Diencephalon (tissue), 1 donor: ENCODE data around the gene WDR13. TPM values are rescaled to one million over a fixed set of nuclear protein-coding genes. Genes with fewer than 3 reads are reported as not detected.

Experiments
- small RNA-seq: library from RNA; depleted of rRNA; stranded (forward); fragments of <200 nt; gene quantifications from one replicate; pipeline ENCODE3, GENCODE V24; 2014
- total RNA-seq: library from RNA; depleted of rRNA; stranded (reverse); fragments of >200 nt; gene quantifications from one replicate; pipeline ENCODE4 v1.2.3, GENCODE V29; 2014

Gene WDR13
- total RNA-seq = 57.0 TPM

DNA sequence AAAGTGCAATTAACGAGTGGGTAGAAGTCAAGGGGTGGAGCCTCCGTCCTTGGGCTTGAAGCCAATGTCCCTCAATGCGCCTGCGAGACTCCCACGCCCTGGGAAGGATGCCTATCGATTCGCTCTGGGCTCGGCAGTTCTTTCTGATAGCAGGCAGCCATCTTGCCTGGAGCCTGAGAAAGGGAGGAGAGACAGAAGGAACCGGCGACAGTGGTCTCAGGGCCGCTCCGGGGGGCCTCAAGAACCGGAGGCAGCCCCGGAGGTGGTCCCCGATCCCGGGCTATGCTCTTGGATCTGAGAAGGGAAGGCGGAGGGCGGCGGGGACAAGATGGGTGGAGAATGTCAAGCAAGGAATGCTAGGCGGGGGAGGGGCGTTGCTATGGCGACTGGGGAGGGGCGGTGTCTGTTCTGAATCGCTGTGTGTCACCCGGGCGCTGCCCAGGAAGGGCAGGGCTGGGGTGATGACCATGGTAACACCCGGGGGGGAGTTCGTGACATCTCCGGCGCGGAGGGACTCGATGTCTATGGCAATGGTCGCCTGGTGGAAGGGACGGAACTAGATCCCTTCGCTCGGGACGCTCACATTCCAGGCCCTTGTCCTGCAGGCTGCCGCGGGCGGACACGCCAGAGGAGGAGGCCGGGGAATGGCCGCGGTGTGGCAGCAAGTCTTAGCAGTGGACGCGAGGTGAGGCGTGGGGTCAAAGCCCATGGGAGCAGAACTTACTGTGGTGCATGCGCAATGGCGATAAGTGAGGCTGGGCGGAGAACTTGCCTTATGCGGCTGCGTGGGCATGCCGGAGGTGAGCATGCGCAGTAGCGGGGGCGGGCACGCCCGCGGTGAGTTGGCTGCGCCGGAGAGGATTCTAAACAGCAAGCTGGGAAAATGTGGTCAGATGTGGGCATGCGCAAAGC is at the start of gene WDR13:
WDR13 (plus strand) TSS at position 140 of the 912 bp plus-strand sequence; CDS start at position 645, 505 bp downstream.

DNA sequence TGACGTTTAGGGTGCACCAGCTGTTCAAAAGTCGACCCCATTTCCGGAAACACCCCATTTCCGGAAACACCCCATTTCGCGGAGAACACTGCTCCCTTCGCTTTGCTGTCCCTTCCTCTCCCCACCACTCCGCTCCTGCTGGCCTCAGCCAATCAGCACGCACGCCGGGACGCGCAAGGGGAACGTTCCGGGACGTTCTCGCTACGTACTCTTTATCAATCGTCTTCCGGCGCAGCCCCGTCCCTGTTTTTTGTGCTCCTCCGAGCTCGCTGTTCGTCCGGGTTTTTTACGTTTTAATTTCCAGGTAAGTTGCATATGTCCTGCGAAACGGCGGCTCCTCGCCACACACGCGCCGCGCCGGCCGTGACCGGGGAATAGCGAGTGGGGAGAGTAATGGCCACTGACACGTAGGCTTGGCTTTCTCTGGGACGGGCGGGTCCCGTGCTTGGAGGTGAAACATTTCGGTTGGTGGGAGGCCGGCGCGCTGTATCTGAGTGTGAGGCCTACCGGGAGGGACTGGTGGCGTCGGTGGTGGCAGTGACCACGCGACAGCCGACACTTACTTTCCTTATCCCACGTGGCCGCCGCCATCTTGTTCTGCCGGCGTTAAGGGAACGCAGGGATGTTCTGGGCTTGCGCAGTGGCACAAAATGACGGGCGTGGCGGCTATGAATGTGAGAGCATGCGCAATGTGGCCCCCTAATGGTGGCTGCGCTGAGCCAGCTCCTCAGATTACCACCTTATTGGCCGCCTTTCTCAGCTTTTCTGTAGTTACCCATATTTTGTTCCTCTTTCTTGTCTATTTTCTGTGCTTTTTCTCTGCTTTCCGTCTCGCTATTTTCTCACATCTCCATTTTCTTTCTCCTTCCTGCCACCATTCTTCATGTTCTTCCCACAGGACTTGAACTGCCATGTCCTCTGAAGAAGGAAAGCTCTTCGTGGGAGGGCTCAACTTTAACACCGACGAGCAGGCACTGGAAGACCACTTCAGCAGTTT is 22.7 kb upstream of the WDR13 start, which contains the start of gene RBM3:
RBM3 (plus strand) TSS at position 215 of the 997 bp plus-strand sequence; CDS start at position 912, 697 bp downstream.

Small RNAs within 50 kb of the gene (small RNA-seq; reads per million reads assigned to genes)
- gene MRPL32P1 = not detected

Other genes with a start within 250 kb of the WDR13 start
- not detected for gene SSX3, start 240.8 kb upstream of the WDR13 start, total RNA-seq
- gene SSX4, start 214.0 kb upstream of the WDR13 start, total RNA-seq = not detected
- not detected for gene SSX4B, start 185.5 kb upstream of the WDR13 start, total RNA-seq
- 36.7 TPM for gene SLC38A5, start 127.2 kb upstream of the WDR13 start, total RNA-seq
- gene FTSJ1, start 121.3 kb upstream of the WDR13 start, total RNA-seq = 32.3 TPM
- 9.7 TPM for gene PORCN, start 88.5 kb upstream of the WDR13 start, total RNA-seq
- 43.6 TPM for gene EBP, start 75.7 kb upstream of the WDR13 start, total RNA-seq
- gene TBC1D25, start 57.8 kb upstream of the WDR13 start, total RNA-seq = 7.4 TPM
- gene RBM3, start 23.0 kb upstream of the WDR13 start, total RNA-seq = 137 TPM
- gene WAS, start 86.3 kb downstream of the WDR13 start, total RNA-seq = 0.69 TPM
- 3.0 TPM for gene SUV39H1, start 99.2 kb downstream of the WDR13 start, total RNA-seq
- not detected for gene GLOD5, start 164.3 kb downstream of the WDR13 start, total RNA-seq
- not detected for gene GATA1, start 189.1 kb downstream of the WDR13 start, total RNA-seq
- gene HDAC6, start 204.6 kb downstream of the WDR13 start, total RNA-seq = 87.2 TPM
- 0.92 TPM for gene ERAS, start 229.0 kb downstream of the WDR13 start, total RNA-seq
- 157 TPM for gene PCSK1N, start 238.1 kb downstream of the WDR13 start, total RNA-seq